PC-3 (cell line): Measurements from ENCODE around the gene AGAP3. TPM values are rescaled to one million over a fixed set of nuclear protein-coding genes. Genes with fewer than 3 reads are reported as not detected.

Experiments used
- ATAC-seq: fragments of 200-7000 bp; cut with Tn5 transposase; 2 replicates; pipeline ENCODE4 v1.9.1; 2020; ENCODE audit warnings: mild to moderate bottlenecking, moderate library complexity
- BruUV-seq: library from RNA; stranded (reverse); fragments of 400-500 nt; replicated peaks from 2 replicates; lab custom pipeline; 2021; lab: Mats Ljungman, UMichigan
- CTCF ChIA-PET: fragments of 300-600 bp; sonication (Branson Sonifier 250); formaldehyde crosslinking; loops from one replicate; lab custom pipeline; 2022; ENCODE audit warnings: antibody characterized with exemption; lab: Charles Lee
- POLR2A ChIA-PET: fragments of 300-600 bp; sonication (Branson Sonifier 250); formaldehyde crosslinking; loops from one replicate; lab custom pipeline; 2022; ENCODE audit warnings: antibody characterized with exemption; ENCODE audit not compliant: unreplicated experiment; lab: Charles Lee
- DNase-seq: peaks from one replicate; pipeline ENCODE4 v3.0.0-alpha.2; 2015
- H2AFZ ChIP-seq: fragments of 300-600 bp; sonication (generic); 2 replicates; pipeline ENCODE4 v1.6.0; 2016; ENCODE audit warnings: antibody characterized with exemption, low read length
- H3F3A ChIP-seq: fragments of 300-600 bp; sonication (generic); one replicate; pipeline ENCODE4 v1.6.0; 2017; ENCODE audit warnings: antibody characterized with exemption, low read length, control low read depth, mild to moderate bottlenecking; ENCODE audit not compliant: unreplicated experiment
- H3K27ac ChIP-seq: fragments of 300-600 bp; sonication (generic); 2 replicates; pipeline ENCODE4 v1.5.1; 2016; ENCODE audit warnings: mild to moderate bottlenecking, low read length
- H3K27me3 ChIP-seq: fragments of 300-600 bp; sonication (generic); 2 replicates; pipeline ENCODE4 v1.6.1; 2016; ENCODE audit warnings: low read length, mixed read lengths
- H3K36me3 ChIP-seq: fragments of 300-600 bp; sonication (generic); 2 replicates; pipeline ENCODE4 v1.6.1; 2016; ENCODE audit warnings: low read depth, mixed run types, low read length, mixed read lengths
- H3K4me1 ChIP-seq: fragments of 300-600 bp; sonication (generic); 2 replicates; pipeline ENCODE4 v1.5.1; 2016; ENCODE audit warnings: low read length; ENCODE audit not compliant: insufficient read depth
- H3K4me2 ChIP-seq: fragments of 300-600 bp; sonication (generic); 2 replicates; pipeline ENCODE4 v1.6.0; 2016; ENCODE audit warnings: low read length
- H3K4me3 ChIP-seq: fragments of 300-600 bp; sonication (generic); 2 replicates; pipeline ENCODE4 v1.5.1; 2016; ENCODE audit warnings: mild to moderate bottlenecking, low read length, mixed read lengths
- H3K79me2 ChIP-seq: fragments of 300-600 bp; sonication (generic); 2 replicates; pipeline ENCODE4 v1.6.1; 2017; ENCODE audit warnings: low read length, mixed read lengths
- H3K9ac ChIP-seq: fragments of 300-600 bp; sonication (generic); 2 replicates; pipeline ENCODE4 v1.6.0; 2016; ENCODE audit warnings: mild to moderate bottlenecking, low read length
- H3K9me2 ChIP-seq: fragments of 300-600 bp; sonication (generic); replicated peaks from 2 replicates; pipeline ENCODE4 v1.6.1; 2016; ENCODE audit warnings: mixed run types, low read length, mixed read lengths
- H3K9me3 ChIP-seq: fragments of 300-600 bp; sonication (generic); 2 replicates; pipeline ENCODE4 v1.6.1; 2016; ENCODE audit warnings: low read length, mixed read lengths
- H4K20me1 ChIP-seq: fragments of 300-600 bp; sonication (generic); 2 replicates; pipeline ENCODE4 v1.6.1; 2016; ENCODE audit warnings: low read length, mixed read lengths
- CTCF ChIP-seq: fragments of 300-600 bp; sonication (generic); conservative IDR thresholded peaks from 2 replicates; pipeline ENCODE4 v1.5.1; 2017; ENCODE audit warnings: antibody characterized with exemption, low read depth, mild to moderate bottlenecking, low read length
- EZH2 ChIP-seq: fragments of 300-600 bp; sonication (generic); IDR thresholded peaks from one replicate; pipeline ENCODE4 v1.6.1; 2017; ENCODE audit warnings: antibody characterized with exemption, mild to moderate bottlenecking, low read length; ENCODE audit not compliant: unreplicated experiment
- EZH2phosphoT487 ChIP-seq: fragments of 300-600 bp; sonication (generic); IDR thresholded peaks from 2 replicates; pipeline ENCODE4 v1.6.1; 2018; ENCODE audit warnings: mild to moderate bottlenecking, antibody characterized with exemption, low read length, borderline replicate concordance
- intact Hi-C: fragments of 100-400 bp; cut with micrococcal nuclease; formaldehyde crosslinking; loops from 2 replicates; pipeline ENCODE4 v1.9.0; 2023
- total RNA-seq: library from RNA; depleted of rRNA; stranded (reverse); fragments of >200 nt; gene quantifications from 2 replicates; pipeline ENCODE4 v1.2.3, GENCODE V29; 2014

The AGAP3 gene
- total RNA-seq, 1 experiment from 2014 or later = 53.5 TPM

- Histone ChIP-seq H3K79me2 (peaks cover 27% of the 10 kb centered on the region), H3K27ac (no peak overlapping the region), H3K9ac (no peak overlapping the region), H4K20me1 (peaks cover 17% of the 10 kb centered on the region; the same call in 1 of the 2 replicates), H3K4me3 (no peak overlapping the region), H3K4me1 (peaks cover 28% of the 10 kb centered on the region), H2AFZ (no peak overlapping the region), H3K4me2 (no peak overlapping the region), H3K9me3 (no peaks in the 10 kb centered on the region), H3K27me3 (no peaks in the 10 kb centered on the region), H3F3A (peaks cover 7% of the 10 kb centered on the region), H3K36me3 (no peaks in the 10 kb centered on the region), H3K9me2 (no peaks in the 10 kb centered on the region)
- ATAC-seq = no peak
- ChIA-PET CTCF (no interaction called here), POLR2A (no interaction called here)
- no peak for DNase-seq
- no peak for TF ChIP-seq EZH2
- TF ChIP-seq EZH2phosphoT487 = no peak
- TF ChIP-seq CTCF = no peak
- intact Hi-C loops = loop anchor here (10.0 kb wide), 1 partner anchor 143 kb away; the partner anchor contains the start of gene KCNH2
- no TSS peak for BruUV-seq
These were observed 31.3 kb downstream of the AGAP3 start for GRCh38 chr7:151117565-151117964.

- H3K9me3 ChIP-seq = no peaks in the 10 kb centered on the region
- peaks cover 17% of the 10 kb centered on the region; the same call in 1 of the 2 replicates for H4K20me1 ChIP-seq
- H2AFZ ChIP-seq = no peak overlapping the region
- ATAC-seq = no peak
- H3K27me3 ChIP-seq = no peaks in the 10 kb centered on the region
- no peak for DNase-seq
- H3K27ac ChIP-seq = no peak overlapping the region
- no peak overlapping the region for H3K4me2 ChIP-seq
- no peaks in the 10 kb centered on the region for H3K36me3 ChIP-seq
- H3K79me2 ChIP-seq = peaks cover 27% of the 10 kb centered on the region
- H3K9ac ChIP-seq = no peak overlapping the region
- H3K4me3 ChIP-seq = no peak overlapping the region
- intact Hi-C loops = loop anchor here (10.0 kb wide), 1 partner anchor 144 kb away; the partner anchor contains the start of gene KCNH2
- H3K9me2 ChIP-seq = no peaks in the 10 kb centered on the region
- peaks cover 7% of the 10 kb centered on the region for H3F3A ChIP-seq
- POLR2A ChIA-PET = no interaction called here
- CTCF ChIA-PET = no interaction called here
- TF ChIP-seq CTCF = no peak
- no peak for TF ChIP-seq EZH2phosphoT487
- peaks cover 22% of the 10 kb centered on the region for H3K4me1 ChIP-seq
- no TSS peak for BruUV-seq
These were observed 32.1 kb downstream of the AGAP3 start for GRCh38 chr7:151118108-151119054.

- Histone ChIP-seq H3F3A (peaks cover 2% of the 10 kb centered on the region), H3K9ac (no peak overlapping the region), H4K20me1 (peaks cover 15% of the 10 kb centered on the region; the same call in 1 of the 2 replicates), H3K4me1 (peaks cover 15% of the 10 kb centered on the region), H3K27ac (no peak overlapping the region), H3K27me3 (no peaks in the 10 kb centered on the region), H3K36me3 (no peaks in the 10 kb centered on the region; the same call in 1 of the 2 replicates), H2AFZ (no peak overlapping the region), H3K79me2 (peaks cover 24% of the 10 kb centered on the region), H3K9me3 (no peaks in the 10 kb centered on the region), H3K4me2 (no peak overlapping the region), H3K4me3 (no peak overlapping the region), H3K9me2 (no peaks in the 10 kb centered on the region)
- no TSS peak for BruUV-seq
- ChIA-PET CTCF (interaction anchor here (0.6 kb wide), 1 partner anchor 474 kb away, joined by 4 read pairs; no protein-coding TSS in a partner anchor), POLR2A (no interaction called here)
- TF ChIP-seq CTCF = no peak
- no peak for TF ChIP-seq EZH2
- no peak for TF ChIP-seq EZH2phosphoT487
- ATAC-seq (no peak), DNase-seq (no peak)
- intact Hi-C loops = loop anchor here (10.0 kb wide), 1 partner anchor 144 kb away; the partner anchor contains the start of gene KCNH2
These were observed 32.8 kb downstream of the AGAP3 start for GRCh38 chr7:151119055-151119415.
